ENCODE data around the gene YPEL1.

- TF ChIP-seq CTCF (conservative IDR thresholded peaks at IDR 0.05 in 1 of 2, IDR thresholded peaks at IDR 0.05 in 1 of 2; ENCODE audit: low read depth in 1 of 2, low read length in 2 of 2): no peak
- TF ChIP-seq EZH2 (IDR thresholded peaks at IDR 0.05; ENCODE audit: low read length, missing control alignments): no peak
These were observed 30.4 kb upstream of the YPEL1 start for GRCh38 chr22:21765909-21766529.

Measured in fibroblast of lung (primary cell).